ENCODE results near the gene ZDHHC14. TPM values are rescaled to one million over a fixed set of nuclear protein-coding genes. Genes with fewer than 3 reads are reported as not detected.

Gene ZDHHC14
- total and polyA plus RNA-seq, 2 of the 8 experiments (the other 6 are each of a cell fraction or from before 2014, with no cell fraction given), result 2.9 to 5.3 TPM

GRCh38 chr6:157535340-157536222 lies 154.6 kb downstream of the ZDHHC14 start:
- no peak for FAIRE-seq
- peak overlapping the region; percentile 62; the same call in 1 of the 2 replicates for H2BK12ac ChIP-seq (ENCODE audit: low read depth, low read length)
- peak overlapping the region; percentile 7 for H2BK120ac ChIP-seq (replicated peaks; ENCODE audit: low read depth, low read length)
- no peak for DNase-seq (ENCODE audit: low read depth in 1 of 2, low spot score in 2 of 2)
- POLR2A ChIA-PET (ENCODE audit: partially characterized antibody), result interaction anchor here (1.0 to 1.2 kb wide), 2 partner anchors 10 to 17 kb away, joined by 3 to 4 read pairs; no protein-coding TSS in a partner anchor
- CTCF ChIA-PET (ENCODE audit: partially characterized antibody), result interaction anchor here (0.6 to 1.9 kb wide), 6 partner anchors 9 to 201 kb away, joined by 3 to 4 read pairs (median 4); no protein-coding TSS in a partner anchor
- no peak overlapping the region for H3K23ac ChIP-seq (ENCODE audit: insufficient read length)
- no peak overlapping the region for H4K5ac ChIP-seq (ENCODE audit: insufficient read length, low read depth, low read length)
- H3K4me1 ChIP-seq (replicated peaks in 1 of 4; ENCODE audit: control insufficient read depth in 3 of 4, insufficient read depth in 4 of 4, low read length in 3 of 4), result peaks cover 11 to 31% (median 21%) of the 10 kb centered on the region in 4 experiments
- 0 out of 7 replicates have a peak, but pooled peaks cover 0 to 2% (median 0%) of the 10 kb centered on the region in 4 experiments for H3K27me3 ChIP-seq (replicated peaks in 1 of 4; ENCODE audit: control insufficient read depth in 3 of 4, extremely low read depth in 1 of 4, insufficient read depth in 3 of 4, low read length in 3 of 4)
- no peak overlapping the region for H3K4me3 ChIP-seq (ENCODE audit: extremely low read depth in 1 of 4, insufficient read depth in 2 of 4, low read depth in 3 of 4, low read length in 4 of 4)
- H4K8ac ChIP-seq (ENCODE audit: extremely low read depth, insufficient read depth, low read length), result no peak overlapping the region
- H4K20me1 ChIP-seq (replicated peaks in 1 of 2; ENCODE audit: control insufficient read depth in 1 of 2, insufficient read depth in 2 of 2, low read length in 2 of 2), result no peaks in the 10 kb centered on the region
- H3K79me1 ChIP-seq (ENCODE audit: low read depth, low read length), result no peaks in the 10 kb centered on the region
- H4K91ac ChIP-seq (replicated peaks; ENCODE audit: insufficient read length, low read length), result peak overlapping the region; percentile 60
- H3K79me2 ChIP-seq (ENCODE audit: control insufficient read depth in 1 of 2, insufficient read depth in 2 of 2, low read length in 2 of 2), result no peaks in the 10 kb centered on the region
- H3K4me2 ChIP-seq (ENCODE audit: insufficient read depth in 1 of 2, low read depth in 2 of 2, low read length in 2 of 2), result peak overlapping the region; percentile 34 to 50
- no peak overlapping the region; a peak in 1 of 7 replicates for H3K9ac ChIP-seq (replicated peaks in 1 of 4; ENCODE audit: extremely low read depth in 1 of 4, low read depth in 3 of 4, low read length in 3 of 4)
- peak overlapping the region; percentile 8; the same call in 1 of the 2 replicates for H2AFZ ChIP-seq (ENCODE audit: low read length)
- 0 out of 2 replicates have a peak overlapping the region, but pooled peaks have one; percentile 15 for H2BK20ac ChIP-seq (ENCODE audit: low read length)
- no peak overlapping the region for H3K56ac ChIP-seq (replicated peaks; ENCODE audit: insufficient read length, low read depth, low read length)
- H3K23me2 ChIP-seq (ENCODE audit: low read depth, low read length), result no peaks in the 10 kb centered on the region
- 66% methylated on average over 13 of the region's 13 CpGs; no CpG with 5 or more reads in 1 of the 2 experiments for WGBS, 2 experiments (ENCODE audit: extremely low coverage in 1 of 2, insufficient coverage in 1 of 2, insufficient read length in 1 of 2, insufficient replicate concordance in 2 of 2, low coverage in 1 of 2, low lambda C conversion rate in 2 of 2, missing lambda C conversion rate in 1 of 2)
- no peak overlapping the region for H2BK5ac ChIP-seq (ENCODE audit: low read depth, low read length)
- H3K4ac ChIP-seq (replicated peaks; ENCODE audit: insufficient read length, low read depth, low read length), result no peak overlapping the region
- H3K36me3 ChIP-seq (ENCODE audit: control insufficient read depth in 2 of 4, insufficient read depth in 4 of 4, low read length in 3 of 4), result no peaks in the 10 kb centered on the region
- H2BK15ac ChIP-seq (ENCODE audit: low read length), result peak overlapping the region; percentile 62; the same call in 1 of the 2 replicates
- no peak overlapping the region for H3K14ac ChIP-seq (ENCODE audit: insufficient read length)
- no peak overlapping the region for H2AK5ac ChIP-seq (ENCODE audit: low read depth, low read length)
- no peaks in the 10 kb centered on the region for H3K9me3 ChIP-seq (ENCODE audit: insufficient read depth in 2 of 2, low read depth in 1 of 2, low read length in 1 of 2)
- H3K27ac ChIP-seq (ENCODE audit: low read depth, low read length), result no peak overlapping the region
- peak overlapping the region; percentile 54; the same call in 1 of the 2 replicates for H3K18ac ChIP-seq (ENCODE audit: extremely low read depth, low read length)
- TF ChIP-seq GTF2F1 (IDR thresholded peaks at IDR 0.05; ENCODE audit: borderline replicate concordance, low read depth, low read length), result no peak
- no peak for TF ChIP-seq RXRA (IDR thresholded peaks at IDR 0.05; ENCODE audit: insufficient read depth, low read depth, low read length)
- TF ChIP-seq BCL11A (IDR thresholded peaks at IDR 0.05; ENCODE audit: low read depth in 2 of 2, low read length in 2 of 2), result no peak
- TF ChIP-seq CEBPB (IDR thresholded peaks at IDR 0.05; ENCODE audit: low read depth, low read length), result no peak
- TF ChIP-seq EGR1 (IDR thresholded peaks at IDR 0.05; ENCODE audit: borderline replicate concordance, low read depth, low read length), result no peak
- no peak for TF ChIP-seq EZH2 (IDR thresholded peaks at IDR 0.05; ENCODE audit: low read depth, low read length, severe bottlenecking)
- TF ChIP-seq RBBP5 (IDR thresholded peaks at IDR 0.05; ENCODE audit: borderline replicate concordance, low read depth, low read length), result no peak
- no peak for TF ChIP-seq RAD21 (IDR thresholded peaks at IDR 0.05 in 1 of 2, conservative IDR thresholded peaks at IDR 0.05 in 1 of 2; ENCODE audit: low read depth in 2 of 2, low read length in 2 of 2)
- no peak for TF ChIP-seq ASH2L (IDR thresholded peaks at IDR 0.05; ENCODE audit: low read length)
- TF ChIP-seq SRF (IDR thresholded peaks at IDR 0.05; ENCODE audit: low read depth, low read length), result no peak
